Cardiac muscle cell (in vitro differentiated cells and primary cell): ENCODE results near the gene FAM78A. TPM values are rescaled to one million over a fixed set of nuclear protein-coding genes. Genes with fewer than 3 reads are reported as not detected.

Experiments used
- DNase-seq, 2 donors: peaks; one replicate each; pipeline versions ENCODE4 v3.0.0 to v3.0.0-alpha.2; 2010 to 2017; ENCODE audit warnings: low read depth in 1 of 2, low spot score in 1 of 2
- H3K27ac ChIP-seq: fragments of 200-600 bp; sonication (generic); 2 replicates; pipeline ENCODE4 v1.5.1; 2016
- H3K27me3 ChIP-seq: fragments of 200-600 bp; sonication (generic); 2 replicates; pipeline ENCODE4 v1.6.0; 2016; ENCODE audit warnings: control low read depth
- H3K36me3 ChIP-seq: fragments of 200-600 bp; sonication (generic); 2 replicates; pipeline ENCODE4 v1.5.1; 2016; ENCODE audit warnings: control low read depth
- H3K4me1 ChIP-seq: fragments of 200-600 bp; sonication (generic); 2 replicates; pipeline ENCODE4 v1.8.1; 2017; ENCODE audit warnings: low read depth, mild to moderate bottlenecking, mixed run types
- H3K4me3 ChIP-seq: fragments of 200-600 bp; sonication (generic); 2 replicates; pipeline ENCODE4 v1.5.1; 2016; ENCODE audit warnings: mild to moderate bottlenecking
- H3K9me3 ChIP-seq: fragments of 200-600 bp; sonication (generic); 2 replicates; pipeline ENCODE4 v1.5.1; 2017; ENCODE audit warnings: low read depth, mild to moderate bottlenecking, control low read depth
- CTCF ChIP-seq: IDR thresholded peaks from 2 replicates; pipeline ENCODE4 v1.5.1; 2012; ENCODE audit warnings: low read depth, mild to moderate bottlenecking, low read length
- polyA plus RNA-seq: library from polyadenylated mRNA; unstranded; fragments of >200 nt; fragmentation: Nextera tagmentation; extraction: Ambion mirVana; gene quantifications from 2 replicates; pipeline ENCODE4 v1.2.1, GENCODE V29; 2016
- total RNA-seq: library from RNA; depleted of rRNA; stranded (reverse); fragments of >200 nt; gene quantifications from 2 replicates; pipeline ENCODE4 v1.2.3, GENCODE V29; 2016

FAM78A gene
- total and polyA plus RNA-seq, 2 experiments from 2014 or later, result 21.5 to 42.6 TPM

- no peak for TF ChIP-seq CTCF
- DNase-seq, result peak in 1 of 2 donors; percentile 87
- H3K4me3 ChIP-seq, result no peak overlapping the region
- no peaks in the 10 kb centered on the region for H3K9me3 ChIP-seq
- H3K27me3 ChIP-seq, result no peaks in the 10 kb centered on the region
- peaks cover 69% of the 10 kb centered on the region for H3K4me1 ChIP-seq
- peak overlapping the region; percentile 100 for H3K27ac ChIP-seq
- H3K36me3 ChIP-seq, result peaks cover 3% of the 10 kb centered on the region
Observed at GRCh38 chr9:131235480-131235851, 40.8 kb downstream of the FAM78A start.

GRCh38 chr9:131234799-131235479 lies 41.4 kb downstream of the FAM78A start:
- no peaks in the 10 kb centered on the region for H3K9me3 ChIP-seq
- peaks cover 63% of the 10 kb centered on the region for H3K4me1 ChIP-seq
- DNase-seq, result peak in 1 of 2 donors; percentile 77
- TF ChIP-seq CTCF, result no peak
- peak overlapping the region; percentile 100 for H3K27ac ChIP-seq
- no peak overlapping the region for H3K4me3 ChIP-seq
- peaks cover 3% of the 10 kb centered on the region for H3K36me3 ChIP-seq
- H3K27me3 ChIP-seq, result no peaks in the 10 kb centered on the region

GRCh38 chr9:131233995-131234394 lies 42.3 kb downstream of the FAM78A start:
- H3K36me3 ChIP-seq, result peaks cover 3% of the 10 kb centered on the region
- no peaks in the 10 kb centered on the region for H3K9me3 ChIP-seq
- peaks cover 57% of the 10 kb centered on the region for H3K4me1 ChIP-seq
- no peak for DNase-seq
- H3K27me3 ChIP-seq, result no peaks in the 10 kb centered on the region
- no peak overlapping the region for H3K4me3 ChIP-seq
- TF ChIP-seq CTCF, result no peak
- peak overlapping the region; percentile 100 for H3K27ac ChIP-seq

- no peak overlapping the region for H3K4me3 ChIP-seq
- TF ChIP-seq CTCF, result no peak
Observed at GRCh38 chr9:131233556-131233955, 42.8 kb downstream of the FAM78A start.

GRCh38 chr9:131228988-131229387 lies 47.3 kb downstream of the FAM78A start:
- peak overlapping the region; percentile 25 for H3K27ac ChIP-seq
- peaks cover 40% of the 10 kb centered on the region for H3K4me1 ChIP-seq
- no peak overlapping the region for H3K4me3 ChIP-seq
- DNase-seq, result peak in 1 of 2 donors; percentile 95
- no peaks in the 10 kb centered on the region for H3K27me3 ChIP-seq
- TF ChIP-seq CTCF, result no peak
- H3K9me3 ChIP-seq, result no peaks in the 10 kb centered on the region
- peaks cover 3% of the 10 kb centered on the region for H3K36me3 ChIP-seq

More at GRCh38 chr9:131233556-131233955, 42.8 kb downstream of the FAM78A start:
- Histone ChIP-seq H3K27ac (peak overlapping the region; percentile 100), H3K27me3 (no peaks in the 10 kb centered on the region), H3K36me3 (peaks cover 3% of the 10 kb centered on the region), H3K4me1 (peaks cover 57% of the 10 kb centered on the region), H3K9me3 (no peaks in the 10 kb centered on the region)
- no peak for DNase-seq
